ENCODE data around the gene FARS2. TPM values are rescaled to one million over a fixed set of nuclear protein-coding genes. Genes with fewer than 3 reads are reported as not detected.
A peak's percentile ranks its signal among the peaks of the same experiment; 100 is the strongest.

The FARS2 gene
- total and polyA plus RNA-seq, 7 donors: 10.6 to 17.5 (median 14.4) TPM

DNA sequence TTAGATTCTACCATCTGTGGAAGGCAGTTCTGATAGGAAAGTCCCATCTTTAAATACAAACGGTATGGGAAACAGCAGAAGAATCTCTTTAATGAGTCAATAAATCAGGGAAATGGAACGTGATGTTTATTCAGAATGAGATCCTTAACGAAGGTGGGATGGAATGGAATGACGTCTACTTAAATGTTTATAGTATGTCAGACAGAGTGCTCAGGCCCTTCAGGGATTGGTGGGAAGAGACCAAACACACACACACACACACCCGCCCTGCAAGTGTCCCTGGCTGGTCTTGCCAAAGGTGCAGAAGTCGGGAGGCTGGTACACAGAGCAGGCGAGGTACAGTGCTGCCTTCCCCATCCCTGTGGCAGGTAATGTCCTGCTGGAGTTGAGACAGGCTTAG is 164.0 kb downstream of the FARS2 start:
- WGBS, 3 donors: 87 to 90% (median 89%) methylated on average over 7 of the region's 7 CpGs
- ATAC-seq: no peak
- intact Hi-C loops (cut with DNase I): loop anchor here in 1 of 2 donors (10.0 kb wide), 1 partner anchor 100 kb away; no protein-coding TSS in a partner anchor
- no peaks in the 10 kb centered on the region for H3K36me3 ChIP-seq (ENCODE audit: insufficient read depth in 1 of 2, low read depth in 1 of 2)
- H3K4me1 ChIP-seq: no peaks in the 10 kb centered on the region
- no peaks in the 10 kb centered on the region for H3K9me3 ChIP-seq
- no peak overlapping the region for H3K27ac ChIP-seq
- no peak for DNase-seq
- no peaks in the 10 kb centered on the region for H3K27me3 ChIP-seq (ENCODE audit: insufficient read depth in 3 of 3, low read length in 2 of 3)
- H3K4me3 ChIP-seq: no peak overlapping the region
- TF ChIP-seq, protein P1, sequence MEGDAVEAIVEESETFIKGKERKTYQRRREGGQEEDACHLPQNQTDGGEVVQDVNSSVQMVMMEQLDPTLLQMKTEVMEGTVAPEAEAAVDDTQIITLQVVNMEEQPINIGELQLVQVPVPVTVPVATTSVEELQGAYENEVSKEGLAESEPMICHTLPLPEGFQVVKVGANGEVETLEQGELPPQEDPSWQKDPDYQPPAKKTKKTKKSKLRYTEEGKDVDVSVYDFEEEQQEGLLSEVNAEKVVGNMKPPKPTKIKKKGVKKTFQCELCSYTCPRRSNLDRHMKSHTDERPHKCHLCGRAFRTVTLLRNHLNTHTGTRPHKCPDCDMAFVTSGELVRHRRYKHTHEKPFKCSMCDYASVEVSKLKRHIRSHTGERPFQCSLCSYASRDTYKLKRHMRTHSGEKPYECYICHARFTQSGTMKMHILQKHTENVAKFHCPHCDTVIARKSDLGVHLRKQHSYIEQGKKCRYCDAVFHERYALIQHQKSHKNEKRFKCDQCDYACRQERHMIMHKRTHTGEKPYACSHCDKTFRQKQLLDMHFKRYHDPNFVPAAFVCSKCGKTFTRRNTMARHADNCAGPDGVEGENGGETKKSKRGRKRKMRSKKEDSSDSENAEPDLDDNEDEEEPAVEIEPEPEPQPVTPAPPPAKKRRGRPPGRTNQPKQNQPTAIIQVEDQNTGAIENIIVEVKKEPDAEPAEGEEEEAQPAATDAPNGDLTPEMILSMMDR (IDR thresholded peaks at IDR 0.05): no peak

DNA sequence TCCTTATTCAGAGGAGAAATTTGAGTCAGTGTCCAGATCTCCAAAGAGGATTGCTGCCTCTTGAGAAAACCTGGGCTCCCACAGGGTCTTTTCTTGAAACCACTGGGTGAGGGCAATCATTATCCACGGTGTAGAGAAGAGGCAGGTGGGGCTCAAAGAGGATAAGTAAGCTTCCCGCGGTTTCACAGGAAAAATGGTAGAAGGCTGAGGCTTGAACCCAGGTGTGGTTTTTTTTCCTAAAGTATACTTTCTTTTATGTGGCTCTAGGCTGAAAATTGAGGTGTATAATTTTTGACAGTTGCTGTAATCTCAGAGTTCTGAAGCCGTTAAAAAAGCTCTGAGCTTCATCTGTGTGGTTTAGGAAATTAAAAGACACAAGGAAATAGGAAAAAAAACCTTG is 164.5 kb downstream of the FARS2 start:
- H3K27ac ChIP-seq: no peak overlapping the region
- ATAC-seq (no peak), DNase-seq (no peak)
- H3K27me3 ChIP-seq (ENCODE audit: insufficient read depth in 3 of 3, low read length in 2 of 3): no peaks in the 10 kb centered on the region
- H3K4me1 ChIP-seq: no peaks in the 10 kb centered on the region
- H3K4me3 ChIP-seq: no peak overlapping the region
- TF ChIP-seq, protein P1 (IDR thresholded peaks at IDR 0.05): no peak
- H3K9me3 ChIP-seq: no peaks in the 10 kb centered on the region
- WGBS, 3 donors: 64 to 86% (median 80%) methylated on average over 4 of the region's 4 CpGs
- H3K36me3 ChIP-seq (ENCODE audit: insufficient read depth in 1 of 2, low read depth in 1 of 2): no peaks in the 10 kb centered on the region
- intact Hi-C loops (cut with DNase I): loop anchor here in 1 of 2 donors (10.0 kb wide), 1 partner anchor 99 kb away; no protein-coding TSS in a partner anchor

DNA sequence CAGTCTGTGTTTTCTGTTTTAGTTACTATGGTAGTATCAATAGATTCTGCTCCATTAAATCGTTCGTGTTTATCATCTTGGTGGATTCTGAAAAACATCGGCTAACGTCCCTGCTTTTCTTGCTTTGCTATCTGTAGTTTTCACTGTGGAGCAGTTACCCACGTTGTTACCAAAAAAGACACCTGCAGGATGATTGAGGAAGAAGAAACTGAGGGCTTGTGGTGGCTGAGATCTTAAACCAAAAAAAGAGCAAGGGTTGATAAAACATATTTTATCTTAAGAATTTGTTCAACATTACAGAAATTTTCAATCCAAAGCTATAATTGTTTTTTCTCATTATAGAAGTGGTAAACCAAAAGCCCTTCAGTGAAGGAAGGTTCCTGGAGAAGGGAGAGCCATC is 166.3 kb downstream of the FARS2 start:
- DNase-seq (no peak), ATAC-seq (no peak)
- H3K36me3 ChIP-seq (ENCODE audit: insufficient read depth in 1 of 2, low read depth in 1 of 2): peaks cover 0 to 8% of the 10 kb centered on the region in 2 donors
- no peak overlapping the region for H3K4me3 ChIP-seq
- intact Hi-C loops (cut with DNase I): loop anchor here in 1 of 2 donors (10.0 kb wide), 1 partner anchor 97 kb away; no protein-coding TSS in a partner anchor
- no peaks in the 10 kb centered on the region for H3K9me3 ChIP-seq
- no peak overlapping the region for H3K27ac ChIP-seq
- TF ChIP-seq, protein P1 (IDR thresholded peaks at IDR 0.05): no peak
- H3K4me1 ChIP-seq: no peaks in the 10 kb centered on the region
- 74 to 83% (median 83%) methylated on average over 5 of the region's 5 CpGs for WGBS, 3 donors
- H3K27me3 ChIP-seq (ENCODE audit: insufficient read depth in 3 of 3, low read length in 2 of 3): no peaks in the 10 kb centered on the region

DNA sequence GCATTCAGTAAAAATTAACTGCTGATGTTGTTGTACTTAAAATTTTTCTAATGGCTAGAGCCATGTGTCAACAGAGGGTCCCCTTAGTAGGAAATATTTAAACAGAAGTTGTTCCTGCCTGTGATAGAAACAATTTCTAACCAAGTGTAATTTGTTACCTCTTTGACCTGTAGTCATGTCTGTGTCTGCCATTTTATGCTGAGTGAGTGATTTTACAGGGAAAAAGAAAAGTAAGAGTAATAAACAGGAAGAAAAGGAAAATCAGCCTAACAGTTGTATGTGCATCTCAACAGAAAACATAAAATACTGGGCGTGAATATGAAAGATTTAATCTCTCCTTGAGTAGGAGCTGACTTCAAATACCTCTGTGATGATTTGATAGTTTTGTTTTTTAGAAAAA is 172.0 kb downstream of the FARS2 start:
- H3K9me3 ChIP-seq: peaks cover 7% of the 10 kb centered on the region
- intact Hi-C loops (cut with DNase I): no loop called here
- peaks cover 0 to 8% of the 10 kb centered on the region in 2 donors for H3K36me3 ChIP-seq (ENCODE audit: insufficient read depth in 1 of 2, low read depth in 1 of 2)
- ATAC-seq (no peak), DNase-seq (no peak)
- H3K27ac ChIP-seq: no peak overlapping the region
- TF ChIP-seq, protein P1 (IDR thresholded peaks at IDR 0.05): no peak
- no peaks in the 10 kb centered on the region for H3K27me3 ChIP-seq (ENCODE audit: insufficient read depth in 3 of 3, low read length in 2 of 3)
- no peaks in the 10 kb centered on the region for H3K4me1 ChIP-seq
- 92 to 95% (median 95%) methylated on average over 1 of the region's 1 CpG for WGBS, 3 donors
- H3K4me3 ChIP-seq: no peak overlapping the region

DNA sequence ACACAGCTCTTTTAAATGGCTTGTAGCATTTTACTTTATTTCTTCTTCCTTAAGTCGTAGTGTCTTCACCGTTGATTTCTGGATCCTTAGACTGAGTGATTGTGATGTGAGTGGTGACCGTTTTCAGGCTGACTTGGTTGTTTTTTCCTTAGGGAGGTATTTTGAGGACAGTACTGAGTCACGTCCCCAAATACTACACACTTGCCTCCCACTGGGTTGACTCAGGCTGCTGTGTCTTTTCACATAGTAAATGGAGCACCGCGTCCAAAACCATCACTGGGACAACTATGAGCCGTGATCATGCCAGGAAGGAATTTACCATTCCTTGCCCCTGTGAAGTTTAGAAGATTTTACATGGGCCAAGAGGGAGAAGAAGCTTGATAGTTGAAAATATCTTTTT is 174.1 kb downstream of the FARS2 start:
- ATAC-seq (peak in 3 of 4 donors; percentile 42 to 65 (median 44)), DNase-seq (no peak)
- intact Hi-C loops (cut with DNase I): no loop called here
- WGBS, 3 donors: 52 to 81% (median 74%) methylated on average over 7 of the region's 7 CpGs
- Histone ChIP-seq H3K4me3 (no peak overlapping the region), H3K36me3 (ENCODE audit: insufficient read depth in 1 of 2, low read depth in 1 of 2) (peaks cover 0 to 8% of the 10 kb centered on the region in 2 donors), H3K27ac (no peak overlapping the region), H3K4me1 (no peaks in the 10 kb centered on the region), H3K27me3 (ENCODE audit: insufficient read depth in 3 of 3, low read length in 2 of 3) (no peaks in the 10 kb centered on the region), H3K9me3 (peaks cover 7% of the 10 kb centered on the region)
- TF ChIP-seq, protein P1 (IDR thresholded peaks at IDR 0.05): no peak
